GM18511 (cell line): Measurements from ENCODE around the gene EMP1.
A peak's percentile ranks its signal among the peaks of the same experiment; 100 is the strongest.
"Not testable (repeated sequence)": the region's sequence is repeated elsewhere in the genome, so short reads cannot be mapped to it uniquely, and the experiment has no call there.

Experiments used
- ATAC-seq: cut with Tn5 transposase; IDR thresholded peaks from one replicate; pipeline ENCODE4 v1.9.1; 2021; ENCODE audit warnings: mild to moderate bottlenecking, moderate library complexity; ENCODE audit not compliant: unreplicated experiment

EMP1 gene

DNA sequence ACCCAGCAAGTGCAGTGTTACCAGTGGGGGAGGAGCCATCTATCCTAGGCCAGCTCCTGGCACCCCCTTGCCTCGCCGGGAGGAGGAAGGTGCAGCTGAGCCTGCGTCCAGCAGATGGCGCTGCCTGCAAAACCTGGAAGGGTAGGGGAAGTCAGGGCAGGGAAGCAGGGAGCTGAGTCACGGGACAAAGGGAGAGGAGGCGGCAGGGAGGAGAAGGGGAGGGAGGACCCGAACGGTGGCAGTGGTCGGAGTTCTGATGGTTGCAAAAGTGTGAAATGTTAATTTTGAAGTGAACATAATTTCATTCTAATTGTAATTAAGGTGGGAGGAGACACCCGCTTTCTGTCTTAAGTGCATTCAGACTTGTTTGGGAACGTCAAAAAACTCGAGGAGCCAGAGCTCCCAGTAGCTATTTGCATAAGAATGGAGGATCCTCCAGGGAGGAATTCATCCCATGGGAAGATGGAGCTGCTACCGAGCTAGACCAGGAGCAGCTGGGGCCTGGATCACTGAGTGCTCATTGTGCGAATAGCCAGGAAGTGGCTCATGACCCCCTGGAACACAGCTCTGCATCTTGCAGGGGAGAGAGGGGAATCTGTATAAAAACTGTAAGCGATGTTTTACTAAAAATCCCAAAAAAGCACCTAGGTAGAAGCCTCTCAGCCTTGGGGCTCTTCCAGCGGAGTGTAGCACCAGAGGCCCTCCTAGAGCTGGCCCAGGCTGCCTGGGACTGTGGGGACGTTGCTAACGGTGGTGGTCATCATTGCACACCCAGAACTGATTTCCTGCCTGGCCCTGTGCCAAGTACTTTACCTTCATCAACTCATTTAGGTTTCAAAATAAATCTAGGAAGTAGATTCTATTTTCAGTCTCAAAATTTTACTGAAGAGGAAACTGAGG, 59.5 kb downstream of the EMP1 start:
- peak; percentile 95 for ATAC-seq

DNA sequence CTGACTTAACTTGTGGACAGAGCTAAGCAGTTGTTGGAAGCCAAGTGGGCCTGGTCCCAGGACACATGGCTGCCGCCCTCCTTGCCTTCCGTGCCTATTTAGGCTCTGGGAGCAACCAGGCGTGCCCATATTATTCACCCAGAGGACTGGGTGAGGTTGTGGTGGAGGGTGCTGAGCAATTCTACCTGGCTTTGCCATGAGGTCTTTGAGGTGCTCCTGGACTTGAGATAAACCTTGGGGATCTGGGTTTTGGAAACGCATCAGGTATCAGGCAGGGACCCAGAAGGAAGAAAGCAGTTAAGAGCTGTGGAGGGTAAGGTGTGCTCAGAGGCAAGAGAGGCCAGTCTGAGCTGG, 60.1 kb downstream of the EMP1 start:
- ATAC-seq: no peak

GRCh38 chr12:13257356-13257875, 60.9 kb downstream of the EMP1 start:
- no peak for ATAC-seq

DNA sequence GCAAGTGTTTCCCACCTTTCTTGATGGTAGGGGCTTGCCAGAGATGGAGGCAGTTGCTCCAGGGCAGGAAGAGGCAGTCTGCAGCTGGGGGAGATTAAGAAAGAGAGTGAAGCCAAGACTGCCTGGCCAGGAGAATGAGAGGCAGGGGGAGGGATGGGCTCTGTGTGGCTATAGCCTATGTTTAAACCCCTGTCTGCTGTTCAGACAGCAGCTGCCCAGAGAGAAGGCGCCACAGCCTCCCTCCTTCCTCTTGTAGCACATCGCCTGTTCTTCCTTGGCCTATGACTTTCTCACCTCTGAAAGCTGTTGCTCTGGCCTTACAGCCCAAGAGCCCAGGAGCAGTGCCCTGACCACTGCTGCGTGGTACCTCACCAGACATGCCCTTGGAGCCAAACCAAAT, 61.7 kb downstream of the EMP1 start:
- ATAC-seq: no peak

DNA sequence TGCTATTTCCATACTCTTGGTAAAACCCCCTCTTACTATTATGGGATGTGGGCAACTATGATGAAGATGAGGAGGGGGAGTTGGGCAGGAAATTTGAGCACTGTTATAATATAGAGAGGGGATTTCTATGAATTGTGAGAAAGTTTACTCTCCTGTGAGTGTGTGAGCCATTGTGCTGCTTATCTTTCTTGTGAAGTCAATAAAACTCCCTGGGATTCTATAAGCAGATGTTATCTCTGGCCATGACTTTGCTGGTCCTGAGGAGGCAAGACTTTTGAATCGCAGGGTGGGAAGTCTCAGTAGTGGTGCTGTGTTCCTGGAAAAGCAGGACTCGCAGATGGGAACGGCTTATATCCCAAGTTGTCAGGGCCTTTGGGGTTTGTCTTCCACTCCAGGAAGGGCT, 62.2 kb downstream of the EMP1 start:
- ATAC-seq: no peak

GRCh38 chr12:13259625-13260024, 63.1 kb downstream of the EMP1 start:
- ATAC-seq: not testable (repeated sequence)

DNA sequence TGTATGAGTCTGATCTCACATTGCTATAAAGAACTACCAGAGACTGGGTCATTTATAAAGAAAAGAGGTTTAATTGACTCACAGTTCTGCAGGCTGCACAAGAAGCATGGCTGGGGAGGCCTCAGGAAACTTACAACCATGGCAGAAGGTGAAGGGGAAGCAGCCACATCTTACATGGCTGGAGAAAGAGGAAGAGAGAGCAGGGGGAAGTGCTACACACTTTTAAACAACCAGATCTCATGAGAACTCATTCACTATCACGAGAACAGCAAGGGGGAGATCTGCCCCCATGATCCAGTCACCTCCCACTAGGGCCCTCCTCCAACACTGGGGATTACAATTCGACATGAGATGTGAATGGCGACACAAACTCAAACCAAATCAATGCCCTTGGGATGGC, 71.3 kb downstream of the EMP1 start:
- not testable (repeated sequence) for ATAC-seq

DNA sequence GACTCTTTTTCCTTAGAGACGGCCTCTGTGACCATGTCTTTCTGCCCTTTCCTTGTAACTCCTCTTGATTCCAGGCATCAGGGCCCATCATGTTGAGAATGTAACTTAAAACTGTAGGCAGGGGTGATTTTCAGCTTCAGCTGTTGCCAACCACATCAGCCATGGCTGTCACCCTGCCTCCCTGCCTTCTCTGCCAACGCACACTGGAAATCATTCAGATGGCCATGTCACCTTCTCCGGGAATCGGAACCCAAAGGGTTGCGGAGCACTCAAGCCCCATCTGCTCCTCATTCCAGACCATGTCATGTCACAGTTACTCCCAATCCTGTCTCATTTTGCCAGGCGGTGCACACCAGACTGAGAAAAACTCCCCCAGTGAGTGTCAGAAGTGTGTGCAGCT, 72.1 kb downstream of the EMP1 start:
- no peak for ATAC-seq
